ENCODE data around the gene TNFAIP8L1. TPM values are rescaled to one million over a fixed set of nuclear protein-coding genes. Genes with fewer than 3 reads are reported as not detected.

TNFAIP8L1 gene
- total RNA-seq, 4 donors from 2014 or later, result 3.8 to 9.5 (median 7.8) TPM

DNA sequence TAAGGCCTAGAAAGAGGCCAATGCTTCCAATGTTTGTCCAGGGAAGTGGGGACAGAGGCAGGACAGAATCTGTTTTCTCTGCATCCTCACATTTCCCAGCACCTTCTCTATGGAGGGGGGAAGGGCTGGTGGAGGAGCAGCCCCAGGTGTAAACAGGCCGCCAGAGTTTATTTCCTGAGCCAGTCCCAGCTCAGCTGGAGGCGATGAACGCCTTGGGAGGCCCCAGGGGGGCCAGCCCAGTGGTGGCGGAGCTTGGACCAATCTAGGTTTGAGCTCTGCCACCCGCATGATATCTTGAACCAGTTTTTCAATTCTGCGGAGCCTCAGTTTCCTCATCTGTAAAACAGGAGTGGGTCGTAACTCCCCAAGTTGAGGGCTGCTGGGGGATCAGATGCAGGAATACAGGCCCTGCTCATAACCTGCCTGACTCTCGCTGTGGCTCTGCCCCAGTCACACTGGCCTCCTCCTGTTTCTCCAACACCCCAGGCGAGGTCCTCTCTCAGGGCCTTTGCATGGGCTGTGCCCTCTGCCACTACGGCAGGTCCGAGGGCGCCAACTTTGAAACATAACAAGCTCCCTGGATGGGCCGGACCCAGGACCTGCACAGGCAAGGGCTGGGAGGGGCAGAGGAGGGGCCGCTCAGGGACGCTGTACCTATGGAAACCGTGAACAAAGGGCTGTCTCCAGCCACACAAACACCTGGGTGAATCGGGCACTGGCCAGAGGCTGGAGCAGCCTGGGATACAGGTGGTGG is 1.1 kb downstream of the TNFAIP8L1 start:
- Histone ChIP-seq H3K36me3 (no peaks in the 10 kb centered on the region), H3K27me3 (no peaks in the 10 kb centered on the region), H3K4me1 (peaks cover 8 to 16% of the 10 kb centered on the region in 2 donors), H3K27ac (peak overlapping the region in 2 of 3 donors; percentile 0 to 61), H3K9me3 (no peaks in the 10 kb centered on the region), H3K4me3 (replicated peaks in 1 of 3) (peak overlapping the region in 1 of 3 donors; percentile 45)
- DNase-seq, result no peak
- TF ChIP-seq POLR2A (IDR thresholded peaks at IDR 0.05), result no peak
- TF ChIP-seq, protein P1, sequence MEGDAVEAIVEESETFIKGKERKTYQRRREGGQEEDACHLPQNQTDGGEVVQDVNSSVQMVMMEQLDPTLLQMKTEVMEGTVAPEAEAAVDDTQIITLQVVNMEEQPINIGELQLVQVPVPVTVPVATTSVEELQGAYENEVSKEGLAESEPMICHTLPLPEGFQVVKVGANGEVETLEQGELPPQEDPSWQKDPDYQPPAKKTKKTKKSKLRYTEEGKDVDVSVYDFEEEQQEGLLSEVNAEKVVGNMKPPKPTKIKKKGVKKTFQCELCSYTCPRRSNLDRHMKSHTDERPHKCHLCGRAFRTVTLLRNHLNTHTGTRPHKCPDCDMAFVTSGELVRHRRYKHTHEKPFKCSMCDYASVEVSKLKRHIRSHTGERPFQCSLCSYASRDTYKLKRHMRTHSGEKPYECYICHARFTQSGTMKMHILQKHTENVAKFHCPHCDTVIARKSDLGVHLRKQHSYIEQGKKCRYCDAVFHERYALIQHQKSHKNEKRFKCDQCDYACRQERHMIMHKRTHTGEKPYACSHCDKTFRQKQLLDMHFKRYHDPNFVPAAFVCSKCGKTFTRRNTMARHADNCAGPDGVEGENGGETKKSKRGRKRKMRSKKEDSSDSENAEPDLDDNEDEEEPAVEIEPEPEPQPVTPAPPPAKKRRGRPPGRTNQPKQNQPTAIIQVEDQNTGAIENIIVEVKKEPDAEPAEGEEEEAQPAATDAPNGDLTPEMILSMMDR (IDR thresholded peaks at IDR 0.05), result no peak
- intact Hi-C loops (cut with DNase I), result no loop called here
- WGBS, 2 donors, result 71 to 78% methylated on average over 11 to 15 of the region's 17 CpGs

DNA sequence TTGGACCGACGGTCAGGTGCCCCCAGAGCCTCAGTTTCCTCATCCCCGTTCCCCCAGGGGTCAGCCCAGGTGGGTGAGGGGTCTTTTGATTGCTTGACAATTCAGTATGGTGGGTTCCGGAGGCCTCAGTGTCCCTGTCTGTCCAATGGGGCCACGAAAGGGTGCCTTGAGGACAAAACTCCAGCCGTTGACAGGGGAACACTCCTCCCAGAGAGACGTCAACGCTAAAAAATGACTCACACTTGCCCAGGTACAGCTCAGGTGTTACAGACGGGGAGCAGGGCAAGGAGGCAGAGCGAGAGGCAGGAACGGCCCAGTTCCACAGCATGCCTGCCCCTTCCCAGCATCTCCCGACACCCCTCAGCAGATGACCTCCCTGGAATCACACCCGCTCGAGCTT is 1.8 kb downstream of the TNFAIP8L1 start:
- 80% methylated on average over 13 to 14 of the region's 14 CpGs for WGBS, 2 donors
- TF ChIP-seq POLR2A (IDR thresholded peaks at IDR 0.05), result no peak
- peaks cover 8 to 10% of the 10 kb centered on the region in 2 donors for H3K4me1 ChIP-seq
- H3K27me3 ChIP-seq, result no peaks in the 10 kb centered on the region
- H3K36me3 ChIP-seq, result no peaks in the 10 kb centered on the region
- no peak overlapping the region for H3K27ac ChIP-seq
- peak overlapping the region in 1 of 3 donors; percentile 45 for H3K4me3 ChIP-seq (replicated peaks in 1 of 3)
- intact Hi-C loops (cut with DNase I), result no loop called here
- no peak for DNase-seq
- H3K9me3 ChIP-seq, result no peaks in the 10 kb centered on the region

DNA sequence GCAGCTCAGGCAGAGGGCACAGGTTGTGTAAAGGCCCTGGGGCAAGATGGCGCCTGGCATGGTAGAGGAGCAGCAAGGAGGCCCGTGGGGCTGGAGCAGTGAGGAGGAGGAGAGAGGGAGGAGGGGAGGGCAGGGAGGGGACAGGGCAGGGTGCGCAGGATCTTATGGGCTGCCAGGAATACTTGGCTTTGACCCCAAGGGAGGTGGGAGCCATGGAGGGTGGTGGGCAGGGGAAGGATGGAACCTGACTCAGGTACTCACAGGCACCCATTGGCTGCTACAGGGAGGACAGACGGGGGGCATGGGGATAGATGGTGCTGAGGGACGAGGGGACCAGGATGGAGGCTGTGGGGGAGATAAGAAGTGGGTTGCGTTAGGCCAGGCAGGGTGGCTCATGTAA is 3.3 kb downstream of the TNFAIP8L1 start:
- H3K4me1 ChIP-seq, result peaks cover 5 to 8% of the 10 kb centered on the region in 2 donors
- H3K27ac ChIP-seq, result no peak overlapping the region
- intact Hi-C loops (cut with DNase I), result no loop called here

DNA sequence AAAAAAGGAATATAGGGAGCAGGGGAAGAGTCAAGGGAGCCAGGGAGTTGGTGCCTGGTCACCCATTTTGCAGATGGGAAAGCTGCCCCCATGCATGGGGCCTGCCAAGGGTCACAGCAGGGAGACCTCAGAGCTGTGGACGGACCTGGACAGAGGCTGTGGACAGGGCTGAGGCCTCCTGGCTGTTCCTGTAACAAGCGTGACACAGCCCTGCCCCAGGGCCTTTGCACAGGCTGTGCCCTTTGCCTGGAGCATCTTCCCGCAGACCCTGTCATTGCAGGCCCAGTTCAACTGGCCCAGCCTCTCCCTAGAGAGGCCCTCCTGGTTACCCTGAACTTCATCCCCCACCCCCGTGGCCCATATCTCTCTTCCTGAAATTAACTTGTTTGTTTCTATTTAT is 6.4 kb downstream of the TNFAIP8L1 start:
- Histone ChIP-seq H3K9me3 (no peaks in the 10 kb centered on the region), H3K36me3 (no peaks in the 10 kb centered on the region), H3K27ac (no peak overlapping the region), H3K4me1 (no peaks in the 10 kb centered on the region), H3K4me3 (replicated peaks in 1 of 3) (no peak overlapping the region), H3K27me3 (no peaks in the 10 kb centered on the region)
- intact Hi-C loops (cut with DNase I), result no loop called here
- DNase-seq, result no peak
- TF ChIP-seq, protein P1 (IDR thresholded peaks at IDR 0.05), result no peak
- TF ChIP-seq POLR2A (IDR thresholded peaks at IDR 0.05), result no peak
- WGBS, 2 donors, result 81 to 89% methylated on average over 4 of the region's 4 CpGs

More for the DNA sequence above, 3.3 kb downstream of the TNFAIP8L1 start:
- 81 to 84% methylated on average over 6 of the region's 6 CpGs for WGBS, 2 donors
- H3K4me3 ChIP-seq (replicated peaks in 1 of 3), result no peak overlapping the region
- H3K27me3 ChIP-seq, result no peaks in the 10 kb centered on the region
- H3K9me3 ChIP-seq, result no peaks in the 10 kb centered on the region
- DNase-seq, result no peak
- no peaks in the 10 kb centered on the region for H3K36me3 ChIP-seq
- TF ChIP-seq POLR2A (IDR thresholded peaks at IDR 0.05), result no peak
- TF ChIP-seq, protein P1 (IDR thresholded peaks at IDR 0.05), result no peak

DNA sequence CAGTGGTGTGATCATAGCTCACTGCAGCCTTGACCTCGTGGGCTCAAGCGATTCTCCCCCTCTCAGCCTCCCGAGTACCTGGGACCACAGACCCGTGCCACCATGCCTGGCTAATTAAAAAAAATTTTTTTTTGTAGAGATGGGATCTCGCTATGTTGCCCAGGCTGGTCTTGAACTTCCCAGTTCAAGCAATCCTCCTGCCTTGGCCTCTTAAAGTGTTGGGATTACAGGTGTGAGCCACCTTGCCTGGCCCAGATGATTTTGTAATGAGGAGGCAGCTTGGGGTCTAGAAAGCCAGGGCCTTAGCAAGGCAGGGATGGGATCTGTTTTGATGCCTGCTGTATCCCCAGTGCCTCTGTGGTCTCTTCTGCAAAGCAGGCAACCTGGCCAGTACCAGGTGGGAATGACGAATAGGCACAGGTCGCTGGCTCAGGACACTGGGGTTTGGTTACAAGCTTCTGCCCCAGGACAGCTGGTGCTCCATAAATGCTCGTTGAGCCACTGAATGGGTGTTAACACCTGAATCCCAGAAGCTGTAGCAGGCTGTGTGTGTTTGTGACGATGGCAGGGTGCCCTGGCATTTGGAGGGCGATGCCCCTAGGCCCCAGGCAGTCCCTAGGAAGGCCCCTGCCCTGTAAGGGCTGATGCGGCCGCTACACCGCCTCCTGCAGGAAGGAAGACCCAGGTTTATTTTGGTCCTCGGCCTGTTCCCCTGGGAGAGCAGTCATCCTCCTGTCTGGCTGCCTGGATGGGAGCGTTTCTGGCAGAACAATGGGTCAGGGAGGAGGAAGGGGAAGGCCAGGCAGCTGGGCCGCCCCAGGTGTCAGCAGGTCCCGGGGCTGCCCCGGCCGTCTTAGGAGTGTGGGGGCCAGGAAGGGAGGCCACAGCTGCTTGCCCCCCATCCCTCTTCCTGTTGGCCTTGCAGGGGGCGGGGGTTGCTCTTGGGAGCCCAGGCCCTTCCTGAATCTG is 8.6 kb downstream of the TNFAIP8L1 start:
- Histone ChIP-seq H3K4me1 (no peaks in the 10 kb centered on the region), H3K4me3 (replicated peaks in 1 of 3) (no peak overlapping the region), H3K27me3 (no peaks in the 10 kb centered on the region), H3K27ac (peak overlapping the region in 2 of 3 donors; percentile 17 to 33), H3K9me3 (no peaks in the 10 kb centered on the region), H3K36me3 (no peaks in the 10 kb centered on the region)
- WGBS, 2 donors, result 61 to 71% methylated on average over 10 to 16 of the region's 20 CpGs
- intact Hi-C loops (cut with DNase I), result no loop called here
- DNase-seq, result peak; percentile 22 to 35
- TF ChIP-seq, protein P1 (IDR thresholded peaks at IDR 0.05), result no peak
- no peak for TF ChIP-seq POLR2A (IDR thresholded peaks at IDR 0.05)

Data from thyroid gland (tissue), 4 donors.